Stimulated activated CD4-positive, alpha-beta T cell treated with anti-CD3 and anti-CD28 coated beads, Interleukin-15, amount 100 ng/mL, for 1 hour (primary cell): Measurements from ENCODE around the gene SCAPER.

ENCODE experiments used
- DNase-seq, 2 donors: peaks; one replicate each; pipeline ENCODE4 v3.0.0-alpha.2; 2020; ENCODE audit warnings: low read depth in 1 of 2, low spot score in 1 of 2

Gene SCAPER

DNA sequence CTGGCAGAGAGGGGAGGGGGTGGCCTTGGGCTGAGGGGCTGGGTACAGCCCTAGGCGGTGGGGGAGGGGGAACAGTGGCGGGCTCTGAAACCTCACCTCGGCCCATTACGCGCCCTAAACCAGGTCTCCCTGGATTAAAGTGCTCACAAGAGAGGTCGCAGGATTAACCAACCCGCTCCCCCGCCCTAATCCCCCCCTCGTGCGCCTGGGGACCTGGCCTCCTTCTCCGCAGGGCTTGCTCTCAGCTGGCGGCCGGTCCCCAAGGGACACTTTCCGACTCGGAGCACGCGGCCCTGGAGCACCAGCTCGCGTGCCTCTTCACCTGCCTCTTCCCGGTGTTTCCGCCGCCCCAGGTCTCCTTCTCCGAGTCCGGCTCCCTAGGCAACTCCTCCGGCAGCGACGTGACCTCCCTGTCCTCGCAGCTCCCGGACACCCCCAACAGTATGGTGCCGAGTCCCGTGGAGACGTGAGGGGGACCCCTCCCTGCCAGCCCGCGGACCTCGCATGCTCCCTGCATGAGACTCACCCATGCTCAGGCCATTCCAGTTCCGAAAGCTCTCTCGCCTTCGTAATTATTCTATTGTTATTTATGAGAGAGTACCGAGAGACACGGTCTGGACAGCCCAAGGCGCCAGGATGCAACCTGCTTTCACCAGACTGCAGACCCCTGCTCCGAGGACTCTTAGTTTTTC, 563.6 kb downstream of the SCAPER start:
- no peak for DNase-seq

DNA sequence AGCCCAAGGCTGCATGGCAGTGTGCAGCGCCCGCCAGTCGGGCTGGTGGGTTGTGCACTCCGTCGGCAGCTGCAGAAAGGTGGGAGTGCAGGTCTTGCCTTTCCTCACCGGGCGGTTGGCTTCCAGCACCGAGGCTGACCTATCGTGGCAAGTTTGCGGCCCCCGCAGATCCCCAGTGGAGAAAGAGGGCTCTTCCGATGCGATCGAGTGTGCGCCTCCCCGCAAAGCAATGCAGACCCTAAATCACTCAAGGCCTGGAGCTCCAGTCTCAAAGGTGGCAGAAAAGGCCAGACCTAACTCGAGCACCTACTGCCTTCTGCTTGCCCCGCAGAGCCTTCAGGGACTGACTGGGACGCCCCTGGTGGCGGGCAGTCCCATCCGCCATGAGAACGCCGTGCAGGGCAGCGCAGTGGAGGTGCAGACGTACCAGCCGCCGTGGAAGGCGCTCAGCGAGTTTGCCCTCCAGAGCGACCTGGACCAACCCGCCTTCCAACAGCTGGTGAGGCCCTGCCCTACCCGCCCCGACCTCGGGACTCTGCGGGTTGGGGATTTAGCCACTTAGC, 564.3 kb downstream of the SCAPER start:
- peak in 1 of 2 donors; percentile 23 for DNase-seq

DNA sequence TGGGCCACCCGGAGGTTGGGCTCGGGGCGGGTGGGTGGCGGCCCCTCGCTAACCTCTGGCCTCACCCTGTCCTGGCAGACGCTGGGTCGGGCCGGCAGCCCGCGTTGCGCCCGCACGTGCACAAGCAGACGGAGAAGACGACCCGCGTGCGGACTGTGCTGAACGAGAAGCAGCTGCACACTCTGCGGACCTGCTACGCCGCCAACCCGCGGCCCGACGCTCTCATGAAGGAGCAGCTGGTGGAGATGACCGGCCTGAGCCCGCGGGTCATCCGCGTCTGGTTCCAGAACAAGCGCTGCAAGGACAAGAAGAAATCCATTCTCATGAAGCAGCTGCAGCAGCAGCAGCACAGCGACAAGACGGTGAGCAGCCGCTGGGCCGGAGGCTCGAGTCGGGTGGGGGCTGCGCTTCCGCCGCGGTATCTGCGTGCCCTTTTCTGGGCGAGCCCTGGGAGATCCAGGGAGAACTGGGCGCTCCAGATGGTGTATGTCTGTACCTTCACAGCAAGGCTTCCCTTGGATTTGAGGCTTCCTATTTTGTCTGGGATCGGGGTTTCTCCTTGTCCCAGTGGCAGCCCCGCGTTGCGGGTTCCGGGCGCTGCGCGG, 564.8 kb downstream of the SCAPER start:
- peak in 1 of 2 donors; percentile 20 for DNase-seq

DNA sequence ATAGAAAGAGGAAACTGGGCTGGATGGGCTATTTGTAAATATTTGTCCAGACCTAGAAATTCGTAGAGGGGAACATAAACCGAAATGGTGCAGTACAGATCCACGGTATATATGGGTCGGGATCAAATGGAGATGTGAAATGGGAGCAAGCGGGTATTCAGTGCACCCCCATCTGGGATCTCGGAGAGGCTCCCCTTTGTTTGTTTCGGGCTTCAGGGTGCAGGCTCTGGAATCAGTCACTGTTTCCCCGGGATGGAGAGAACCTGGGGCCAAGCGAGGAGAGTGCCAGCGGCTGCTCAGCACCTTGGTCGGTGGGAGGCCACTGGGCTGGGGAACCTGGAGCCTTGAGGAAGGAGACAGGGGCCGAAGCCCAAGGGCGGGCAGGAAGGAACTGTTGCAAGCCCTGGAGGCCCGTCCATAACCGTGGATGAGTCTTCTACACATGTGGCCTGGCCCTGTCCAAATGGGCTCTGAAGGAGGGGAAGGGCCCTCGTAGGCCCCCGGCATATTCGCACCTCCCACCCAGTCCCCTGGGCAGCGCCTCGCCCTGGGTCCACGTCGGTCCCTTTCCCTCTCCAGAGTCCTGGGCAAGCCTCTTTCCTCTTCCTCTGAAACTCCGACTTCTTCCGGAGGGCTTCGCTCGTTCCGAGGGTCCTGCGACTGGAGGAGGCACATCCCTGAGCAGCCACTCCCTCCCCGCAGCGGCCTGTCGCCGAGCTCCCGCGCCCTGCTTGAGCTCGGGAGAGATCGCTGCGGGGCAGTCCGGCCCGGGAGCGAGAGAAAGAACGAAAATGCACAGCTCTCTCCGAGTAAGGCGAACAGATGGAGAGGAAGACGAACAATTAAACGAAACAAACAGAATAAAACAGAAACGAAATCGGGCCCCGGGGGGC, 565.6 kb downstream of the SCAPER start:
- no peak for DNase-seq

DNA sequence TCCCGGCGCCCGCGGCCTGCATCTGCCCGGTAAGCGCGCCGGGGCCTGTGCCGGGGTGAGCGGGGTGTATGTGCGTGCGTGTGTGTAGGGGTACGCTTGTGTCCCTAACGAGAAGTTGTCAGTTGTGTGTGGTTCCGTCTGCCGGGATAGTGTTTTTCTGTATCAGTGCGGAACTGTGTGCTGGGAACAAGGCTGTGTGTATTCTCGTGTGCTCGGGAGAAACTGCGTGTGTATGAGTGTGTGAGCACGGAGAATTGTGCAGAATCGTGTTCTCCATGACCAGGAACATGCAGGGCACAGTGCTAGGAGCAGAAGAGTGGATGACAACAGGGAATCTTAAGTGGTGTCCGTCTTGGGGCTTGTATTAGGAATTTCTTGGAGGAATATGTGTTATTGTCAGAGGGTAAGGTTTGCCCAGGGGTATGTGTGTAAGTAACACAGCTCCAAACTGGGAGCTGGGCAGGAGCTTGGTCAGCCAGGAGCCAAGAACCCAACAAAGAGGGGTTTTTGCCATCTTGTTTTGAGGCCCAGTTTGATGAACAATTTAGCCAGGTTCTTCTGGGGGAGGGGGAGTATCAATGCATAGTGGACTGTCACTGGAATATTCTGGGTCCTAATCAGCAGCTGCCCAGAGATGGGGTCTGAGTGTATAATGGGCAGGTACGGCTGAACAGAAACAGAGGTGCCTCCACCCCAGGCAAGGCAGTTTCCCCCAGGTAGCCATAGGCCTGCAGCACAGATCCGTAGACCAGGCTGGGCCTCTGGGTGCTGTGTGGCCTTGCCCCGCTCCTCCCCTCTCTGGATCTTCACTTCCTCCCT, 566.4 kb downstream of the SCAPER start:
- DNase-seq: no peak

DNA sequence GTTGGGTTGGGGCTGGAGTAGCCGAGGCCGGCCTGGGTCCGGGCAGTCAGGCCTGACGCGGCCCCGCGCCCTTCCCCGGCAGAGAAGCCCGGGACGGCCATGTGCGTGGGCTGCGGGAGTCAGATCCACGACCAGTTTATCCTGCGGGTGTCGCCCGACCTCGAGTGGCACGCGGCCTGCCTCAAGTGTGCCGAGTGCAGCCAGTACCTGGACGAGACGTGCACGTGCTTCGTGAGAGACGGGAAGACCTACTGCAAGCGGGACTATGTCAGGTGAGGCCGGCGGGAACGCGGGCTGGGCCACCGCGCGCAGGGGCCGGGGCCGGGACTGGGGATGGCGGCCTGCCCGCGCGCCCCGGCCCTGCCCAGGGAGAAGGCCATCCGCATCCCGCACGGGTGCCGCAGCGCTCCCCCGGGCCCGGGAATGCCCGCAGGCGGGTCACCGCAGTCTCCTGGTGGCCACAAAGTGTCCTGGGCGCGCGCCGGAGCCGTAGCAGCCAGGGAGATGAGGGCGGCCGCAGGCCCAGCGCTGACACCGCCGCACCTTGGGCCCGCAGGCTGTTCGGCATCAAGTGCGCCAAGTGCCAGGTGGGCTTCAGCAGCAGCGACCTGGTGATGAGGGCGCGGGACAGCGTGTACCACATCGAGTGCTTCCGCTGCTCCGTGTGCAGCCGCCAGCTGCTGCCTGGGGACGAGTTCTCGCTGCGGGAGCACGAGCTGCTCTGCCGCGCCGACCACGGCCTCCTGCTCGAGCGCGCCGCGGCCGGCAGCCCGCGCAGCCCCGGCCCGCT, 567.2 kb downstream of the SCAPER start:
- DNase-seq: peak in 1 of 2 donors; percentile 18

DNA sequence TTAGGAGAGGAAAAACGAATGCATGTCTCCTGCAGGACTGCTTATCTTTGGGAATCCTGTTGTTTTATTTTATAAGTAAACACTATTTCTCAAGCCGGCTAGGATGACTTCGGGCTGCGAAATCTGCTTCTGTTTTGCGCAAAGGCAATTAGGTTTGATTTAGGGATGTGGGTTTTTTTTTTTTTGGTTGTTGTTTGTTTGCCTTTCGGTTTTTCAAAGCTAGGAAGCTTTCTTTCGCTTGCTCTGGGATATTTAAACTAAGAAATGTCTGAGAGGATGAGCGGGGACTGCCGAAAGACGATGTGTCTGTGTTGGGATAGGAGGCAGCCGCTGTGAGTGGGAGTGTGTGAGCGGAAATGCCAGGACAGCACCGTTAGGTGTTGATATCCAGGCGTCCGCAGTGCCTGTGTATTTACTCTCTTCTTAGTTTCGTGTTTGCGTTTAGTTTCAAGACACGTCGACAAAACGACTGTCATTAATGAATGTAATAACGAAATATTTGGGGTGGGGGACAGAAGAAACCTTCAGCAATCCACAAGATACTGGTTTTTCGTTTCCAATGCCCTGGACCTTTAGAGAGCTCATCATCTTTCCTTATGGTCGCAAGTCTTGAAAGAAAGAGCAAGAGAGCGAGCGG, 568.0 kb downstream of the SCAPER start:
- DNase-seq: no peak

DNA sequence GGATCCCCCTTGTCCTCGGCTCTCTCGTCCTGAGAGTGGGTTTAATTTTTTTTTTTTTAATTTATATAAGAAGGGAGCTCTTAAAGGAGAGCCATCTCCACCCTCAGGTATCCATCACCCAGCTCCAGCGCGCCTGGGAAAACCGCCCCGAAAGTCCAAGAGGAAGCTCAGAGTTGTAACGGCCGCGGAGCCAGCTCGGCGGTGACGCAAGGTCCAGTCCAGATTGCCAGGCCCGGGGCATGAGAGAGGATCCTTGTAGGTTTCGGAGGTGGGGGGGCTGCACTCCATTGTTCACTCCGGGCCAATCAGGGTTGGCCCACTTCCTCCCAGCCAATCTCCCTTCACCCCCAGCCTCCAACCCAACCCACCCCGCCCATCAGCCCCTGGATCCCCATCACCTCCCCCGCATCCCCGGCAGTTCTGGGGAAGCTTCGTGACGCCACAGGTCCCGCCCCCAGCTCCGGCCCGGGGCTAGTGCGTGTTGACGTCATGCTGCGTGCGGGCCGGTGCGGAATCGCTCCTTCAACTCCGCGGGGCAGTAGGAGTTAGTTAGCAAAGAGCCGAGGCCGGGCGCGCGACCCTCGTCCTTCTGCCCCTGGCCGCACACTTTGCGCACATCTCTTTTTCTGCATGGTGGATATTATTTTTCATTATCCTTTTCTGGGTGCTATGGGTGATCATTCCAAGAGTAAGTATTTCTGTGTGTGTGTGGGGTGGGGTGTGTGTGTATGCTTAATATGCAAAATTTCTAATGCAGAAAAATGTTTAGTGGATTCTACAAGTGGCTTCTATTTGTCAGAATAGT, 568.7 kb downstream of the SCAPER start, which contains the start of gene ISL2:
ISL2 (plus strand) TSS at position 520 of the 805 bp plus-strand sequence; CDS start at position 631, 111 bp downstream.
- peak in 1 of 2 donors; percentile 30 for DNase-seq

DNA sequence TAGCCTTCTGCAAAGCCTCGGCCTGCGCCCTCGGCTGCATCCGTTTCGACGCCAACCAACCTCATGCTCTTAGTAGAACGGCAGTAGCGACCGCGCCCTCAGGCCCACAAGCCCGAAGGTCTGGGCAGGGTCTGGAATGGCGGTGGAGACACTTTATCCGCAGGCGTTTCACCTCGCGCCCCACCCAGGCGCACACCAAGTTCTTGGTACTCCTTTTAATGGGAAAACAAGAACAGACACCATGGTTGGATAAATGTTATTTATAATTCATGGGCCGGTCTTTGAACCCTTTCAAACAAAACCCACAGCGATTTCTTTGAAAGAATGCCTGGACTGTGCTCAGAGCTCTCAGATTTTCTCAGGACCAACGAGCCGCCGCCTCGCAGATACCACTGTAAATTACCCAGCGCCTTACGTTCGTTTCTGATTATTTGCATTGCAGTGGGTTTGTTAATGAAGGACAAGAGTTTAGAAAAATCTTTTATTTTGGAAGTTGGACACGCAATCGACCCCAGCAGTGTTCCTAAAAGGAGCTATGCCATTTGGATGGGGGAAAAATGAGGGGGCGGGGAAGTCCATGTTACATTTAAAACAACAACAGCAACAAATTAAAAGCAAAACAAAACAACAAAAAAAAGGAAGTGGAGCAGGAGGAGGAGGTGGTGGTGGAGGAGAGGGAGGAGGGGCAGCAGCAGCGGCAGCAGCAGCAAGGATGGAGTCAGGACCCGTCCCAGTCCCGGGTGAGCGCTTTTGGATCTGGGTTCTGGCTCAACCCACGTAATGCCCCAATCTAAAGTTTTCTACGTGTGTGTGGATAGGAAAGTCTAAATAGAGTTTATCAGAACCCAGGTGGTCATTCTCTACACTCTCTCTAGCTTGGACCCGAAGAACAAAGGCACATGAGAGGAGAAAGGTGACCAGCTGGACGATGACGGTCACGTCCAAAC, 569.6 kb downstream of the SCAPER start:
- no peak for DNase-seq

DNA sequence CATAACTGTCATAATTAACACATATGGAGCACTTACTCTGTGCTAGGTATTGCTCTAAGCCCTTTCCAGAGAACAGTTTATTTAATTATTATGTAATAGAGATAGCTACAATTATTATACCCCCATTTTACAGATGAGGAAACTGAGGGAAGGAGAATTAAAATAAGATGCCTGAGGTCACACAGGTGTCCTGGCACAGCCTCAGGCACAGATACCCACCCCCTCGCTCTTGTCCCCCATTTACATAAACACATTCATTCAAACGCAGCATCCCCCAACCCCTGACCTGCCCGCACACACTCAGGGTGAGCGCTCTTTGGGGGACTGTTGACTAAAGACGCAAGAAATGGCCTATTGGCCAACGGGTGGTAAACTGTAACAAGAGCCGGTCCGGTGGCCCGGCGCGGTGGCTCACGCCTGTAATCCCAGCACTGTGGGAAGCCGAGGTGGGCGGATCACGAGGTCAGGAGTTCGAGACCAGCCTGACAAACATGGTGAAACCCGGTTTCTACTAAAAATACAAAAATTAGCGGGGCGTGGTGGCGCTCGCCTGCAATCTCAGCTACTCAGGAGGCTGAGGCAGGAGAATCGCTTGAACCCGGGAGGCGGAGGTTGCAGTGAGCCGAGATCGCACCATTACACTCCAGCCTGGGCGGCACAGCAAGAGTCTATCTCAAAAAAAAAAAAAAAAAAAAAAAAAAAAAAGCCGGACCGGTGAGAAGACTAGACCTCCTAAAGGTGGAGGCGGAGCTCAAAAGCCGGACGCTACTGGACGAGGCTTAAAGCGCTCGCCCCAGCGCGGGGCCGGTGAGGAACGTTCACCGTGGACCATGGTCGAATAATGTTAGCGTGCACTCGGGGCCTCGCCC, 570.5 kb downstream of the SCAPER start:
- no peak for DNase-seq

DNA sequence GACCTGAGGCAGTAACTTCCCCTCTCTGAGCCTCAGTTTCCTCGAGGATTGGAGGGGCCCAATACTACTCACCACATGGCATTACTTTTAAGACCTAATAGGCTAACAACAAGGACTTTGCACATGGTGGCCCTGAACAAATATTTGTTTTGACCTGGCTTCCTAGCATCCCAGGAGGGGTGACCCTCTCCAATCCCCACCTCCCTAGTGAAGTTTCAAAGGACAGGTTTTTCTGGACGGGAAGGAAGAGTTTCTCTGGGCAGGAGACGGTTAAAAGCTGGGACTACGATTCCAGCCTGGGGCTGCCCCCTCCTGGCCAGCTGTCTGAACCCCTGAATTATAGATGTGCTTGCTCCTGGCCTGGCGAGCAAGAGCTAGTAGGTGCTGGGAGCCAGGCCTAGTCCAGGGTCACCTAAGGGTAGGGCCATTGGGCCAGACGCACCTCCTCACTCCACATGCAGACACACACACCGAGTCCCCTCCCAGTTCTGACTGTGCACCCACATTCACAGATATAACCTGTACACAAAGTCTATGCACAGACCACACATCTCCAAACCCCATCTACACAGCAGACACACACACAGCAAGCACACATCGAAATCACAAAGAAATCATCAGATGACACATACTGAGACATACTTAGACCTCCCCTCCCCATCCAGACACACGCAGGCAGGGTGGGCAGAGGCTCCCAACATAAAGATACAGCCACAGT, 571.3 kb downstream of the SCAPER start:
- DNase-seq: no peak

DNA sequence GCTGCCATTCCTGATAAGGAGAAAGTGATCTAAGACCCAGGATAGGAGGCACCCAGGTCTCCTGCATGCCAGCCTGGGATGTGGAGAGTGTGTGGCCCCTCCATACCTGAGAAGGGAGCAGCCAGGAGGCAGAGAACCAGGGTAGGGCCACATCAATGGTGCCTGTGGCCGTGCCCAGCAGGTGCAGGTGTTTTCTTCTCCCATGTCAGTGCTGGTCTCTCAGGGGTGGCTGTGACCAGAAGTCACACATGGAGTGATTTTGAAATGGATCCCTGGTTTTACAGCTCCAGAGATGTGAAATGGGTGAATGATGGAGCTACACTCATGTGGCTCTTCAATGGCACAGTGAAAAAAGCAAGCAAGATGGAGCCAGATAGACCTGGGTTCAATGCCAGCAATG, 571.8 kb downstream of the SCAPER start:
- no peak for DNase-seq

DNA sequence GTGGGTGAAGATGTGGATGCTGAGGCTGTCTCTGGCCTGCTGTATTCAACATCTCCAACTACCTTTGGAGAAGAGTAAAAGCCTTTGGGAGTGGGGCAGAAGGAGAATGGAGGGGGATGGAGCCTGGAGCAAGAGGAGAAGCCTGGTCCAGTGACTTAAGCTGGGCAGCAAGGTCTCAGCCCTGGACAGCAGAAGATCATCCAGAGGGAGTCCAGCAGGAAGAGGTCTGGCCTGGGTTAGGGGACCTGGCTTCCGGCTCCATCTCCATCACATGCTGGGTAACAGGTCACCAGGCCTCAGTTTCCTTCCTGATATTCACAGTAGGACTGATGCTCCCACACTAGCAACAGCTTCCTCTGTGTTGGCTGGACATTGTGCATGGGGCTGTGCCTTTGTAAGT, 572.3 kb downstream of the SCAPER start:
- DNase-seq: no peak

DNA sequence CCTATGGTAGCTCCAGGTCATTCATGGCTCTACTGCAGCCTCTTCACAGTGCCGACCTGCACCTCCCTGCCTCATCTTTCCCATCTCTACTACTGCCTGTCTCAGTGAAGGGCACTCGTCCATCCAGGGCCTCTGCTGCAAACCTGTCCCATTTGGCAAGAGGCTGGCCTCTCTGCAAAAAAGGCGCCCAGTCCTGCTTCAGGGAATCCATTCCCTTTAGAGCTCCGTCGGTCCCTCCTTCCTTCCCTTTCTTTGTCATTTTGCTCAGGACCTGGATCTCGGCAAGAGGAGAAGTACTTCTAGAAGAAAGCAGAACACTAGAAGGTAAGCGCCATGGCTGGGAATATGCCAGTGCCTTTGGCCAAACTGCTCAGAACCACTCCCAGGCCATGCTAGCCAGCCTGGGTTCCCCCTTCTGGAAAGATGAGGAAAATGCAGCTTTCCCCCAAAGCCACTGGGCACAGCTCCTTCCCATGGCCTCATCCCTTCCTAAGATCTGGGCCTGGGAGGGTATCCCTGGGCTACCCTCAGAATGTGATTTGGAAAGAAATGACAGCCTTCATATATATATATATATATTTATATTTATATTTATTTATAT, 575.0 kb downstream of the SCAPER start:
- no peak for DNase-seq

DNA sequence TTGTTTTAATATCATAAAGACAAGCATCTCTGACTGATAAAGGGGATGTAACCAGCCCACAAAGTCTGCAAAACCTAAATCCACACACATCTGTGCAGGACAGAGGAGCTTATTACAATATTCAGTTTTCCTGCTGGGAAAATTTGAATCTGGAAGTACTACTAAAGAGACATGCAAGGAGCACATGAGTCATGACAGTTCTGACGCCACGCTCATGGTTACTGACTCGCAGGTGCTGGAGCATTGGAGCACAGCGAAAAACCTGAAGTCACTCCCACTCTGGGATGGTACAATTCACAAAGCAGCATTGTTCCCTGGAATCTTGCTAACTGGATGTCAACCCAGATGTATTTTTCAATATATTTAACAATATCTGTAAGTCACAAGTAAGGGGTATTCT, 576.2 kb downstream of the SCAPER start:
- DNase-seq: no peak
